ENCODE results near the gene ATXN1.

ATXN1 gene

DNA sequence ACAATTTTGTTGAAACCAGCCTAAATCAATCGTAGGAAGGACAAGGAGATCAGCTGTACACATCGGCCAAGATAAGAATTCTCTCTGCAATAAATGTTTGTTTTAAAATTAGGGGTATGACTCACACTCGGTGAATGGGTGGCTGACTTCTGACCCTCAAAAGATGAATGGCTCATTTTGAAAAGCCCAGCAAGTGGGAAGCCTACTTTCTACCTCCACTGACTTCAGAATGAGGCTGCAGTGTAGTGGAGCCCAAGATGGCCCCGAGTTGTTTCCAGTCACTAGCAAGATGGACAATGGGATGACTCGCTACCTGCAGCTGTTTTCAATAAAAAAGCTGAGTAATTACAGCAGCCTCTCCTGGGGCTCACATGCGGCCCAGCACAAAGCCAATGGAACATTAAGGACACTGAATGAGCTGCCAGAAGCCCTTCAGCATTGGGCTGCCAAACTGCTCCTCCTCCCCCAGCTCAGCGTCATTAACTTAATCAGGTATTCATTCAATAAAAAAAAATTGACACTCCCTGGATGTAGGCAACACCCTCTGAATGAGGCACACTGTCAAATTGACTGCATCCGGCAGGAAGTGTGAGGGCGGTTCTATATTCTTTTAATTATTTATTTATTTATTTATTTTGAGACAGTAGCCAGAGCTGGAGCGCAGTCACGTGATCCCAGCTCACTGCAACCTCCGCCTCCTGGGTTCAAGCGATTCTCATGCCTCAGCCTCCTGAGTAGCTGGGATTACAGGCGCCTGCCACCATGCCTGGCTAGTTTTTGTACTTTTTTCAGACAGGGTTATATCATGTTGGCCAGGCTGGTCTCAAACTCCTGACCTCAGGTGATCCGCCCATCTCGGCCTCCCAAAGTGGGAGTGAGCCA is 415.6 kb downstream of the ATXN1 start:
- H4K20me1 ChIP-seq (ENCODE audit: low read depth, low read length): no peaks in the 10 kb centered on the region
- no peak for TF ChIP-seq EZH2phosphoT487 (conservative IDR thresholded peaks at IDR 0.05; ENCODE audit: low read length)
- TF ChIP-seq, protein P1, sequence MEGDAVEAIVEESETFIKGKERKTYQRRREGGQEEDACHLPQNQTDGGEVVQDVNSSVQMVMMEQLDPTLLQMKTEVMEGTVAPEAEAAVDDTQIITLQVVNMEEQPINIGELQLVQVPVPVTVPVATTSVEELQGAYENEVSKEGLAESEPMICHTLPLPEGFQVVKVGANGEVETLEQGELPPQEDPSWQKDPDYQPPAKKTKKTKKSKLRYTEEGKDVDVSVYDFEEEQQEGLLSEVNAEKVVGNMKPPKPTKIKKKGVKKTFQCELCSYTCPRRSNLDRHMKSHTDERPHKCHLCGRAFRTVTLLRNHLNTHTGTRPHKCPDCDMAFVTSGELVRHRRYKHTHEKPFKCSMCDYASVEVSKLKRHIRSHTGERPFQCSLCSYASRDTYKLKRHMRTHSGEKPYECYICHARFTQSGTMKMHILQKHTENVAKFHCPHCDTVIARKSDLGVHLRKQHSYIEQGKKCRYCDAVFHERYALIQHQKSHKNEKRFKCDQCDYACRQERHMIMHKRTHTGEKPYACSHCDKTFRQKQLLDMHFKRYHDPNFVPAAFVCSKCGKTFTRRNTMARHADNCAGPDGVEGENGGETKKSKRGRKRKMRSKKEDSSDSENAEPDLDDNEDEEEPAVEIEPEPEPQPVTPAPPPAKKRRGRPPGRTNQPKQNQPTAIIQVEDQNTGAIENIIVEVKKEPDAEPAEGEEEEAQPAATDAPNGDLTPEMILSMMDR (IDR thresholded peaks at IDR 0.05; ENCODE audit: insufficient read depth, low read length, poor library complexity, severe bottlenecking): no peak
- no peak overlapping the region for H3K4me2 ChIP-seq (ENCODE audit: low read depth, low read length, poor library complexity, severe bottlenecking)
- no peak overlapping the region for H2AFZ ChIP-seq (ENCODE audit: low read depth, low read length, severe bottlenecking)
- H3F3A ChIP-seq (ENCODE audit: insufficient read depth): no peaks in the 10 kb centered on the region
- H3K9me3 ChIP-seq (ENCODE audit: insufficient read depth, low read length): no peaks in the 10 kb centered on the region
- no peak overlapping the region for H3K9ac ChIP-seq (ENCODE audit: low read length)
- no peaks in the 10 kb centered on the region for H3K36me3 ChIP-seq (ENCODE audit: low read length)
- H3K27me3 ChIP-seq (ENCODE audit: low read length): no peaks in the 10 kb centered on the region
- H3K9me2 ChIP-seq (replicated peaks; ENCODE audit: insufficient read depth, low read length): no peaks in the 10 kb centered on the region
- no peak overlapping the region for H3K27ac ChIP-seq (ENCODE audit: low read depth, low read length)
- no peaks in the 10 kb centered on the region for H3K79me2 ChIP-seq (ENCODE audit: insufficient read depth, low read length)
- no peak overlapping the region for H3K4me3 ChIP-seq (ENCODE audit: insufficient read depth, low read length, poor library complexity, severe bottlenecking)

DNA sequence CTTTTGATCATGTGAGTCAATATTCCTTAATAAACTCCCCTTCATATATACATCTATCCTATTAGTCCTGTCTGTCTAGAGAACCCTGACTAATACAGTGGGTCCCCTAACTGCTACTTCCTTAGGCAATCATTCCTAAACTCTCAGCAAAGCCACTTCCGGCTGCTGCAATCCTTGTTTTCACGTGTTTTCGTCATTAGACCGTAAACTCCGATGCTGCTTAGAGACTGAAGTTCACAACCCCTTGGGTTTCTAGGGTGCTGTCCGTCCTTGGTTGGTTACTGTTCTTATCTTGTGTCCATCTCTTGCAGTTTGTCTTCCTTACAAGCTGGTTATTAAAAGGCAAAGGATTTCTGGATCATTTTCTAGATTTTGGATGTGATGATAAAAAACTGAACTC is 416.5 kb downstream of the ATXN1 start:
- no peaks in the 10 kb centered on the region for H3K36me3 ChIP-seq (ENCODE audit: low read length)
- no peaks in the 10 kb centered on the region for H3K9me2 ChIP-seq (replicated peaks; ENCODE audit: insufficient read depth, low read length)
- no peaks in the 10 kb centered on the region for H3K9me3 ChIP-seq (ENCODE audit: insufficient read depth, low read length)
- H3K4me3 ChIP-seq (ENCODE audit: insufficient read depth, low read length, poor library complexity, severe bottlenecking): no peak overlapping the region
- no peaks in the 10 kb centered on the region for H3F3A ChIP-seq (ENCODE audit: insufficient read depth)
- no peak overlapping the region for H3K4me2 ChIP-seq (ENCODE audit: low read depth, low read length, poor library complexity, severe bottlenecking)
- no peak overlapping the region for H3K9ac ChIP-seq (ENCODE audit: low read length)
- no peaks in the 10 kb centered on the region for H3K79me2 ChIP-seq (ENCODE audit: insufficient read depth, low read length)
- no peaks in the 10 kb centered on the region for H4K20me1 ChIP-seq (ENCODE audit: low read depth, low read length)
- no peaks in the 10 kb centered on the region for H3K27me3 ChIP-seq (ENCODE audit: low read length)
- TF ChIP-seq, protein P1 (IDR thresholded peaks at IDR 0.05; ENCODE audit: insufficient read depth, low read length, poor library complexity, severe bottlenecking): no peak
- no peak for TF ChIP-seq EZH2phosphoT487 (conservative IDR thresholded peaks at IDR 0.05; ENCODE audit: low read length)
- H3K27ac ChIP-seq (ENCODE audit: low read depth, low read length): no peak overlapping the region
- H2AFZ ChIP-seq (ENCODE audit: low read depth, low read length, severe bottlenecking): no peak overlapping the region

DNA sequence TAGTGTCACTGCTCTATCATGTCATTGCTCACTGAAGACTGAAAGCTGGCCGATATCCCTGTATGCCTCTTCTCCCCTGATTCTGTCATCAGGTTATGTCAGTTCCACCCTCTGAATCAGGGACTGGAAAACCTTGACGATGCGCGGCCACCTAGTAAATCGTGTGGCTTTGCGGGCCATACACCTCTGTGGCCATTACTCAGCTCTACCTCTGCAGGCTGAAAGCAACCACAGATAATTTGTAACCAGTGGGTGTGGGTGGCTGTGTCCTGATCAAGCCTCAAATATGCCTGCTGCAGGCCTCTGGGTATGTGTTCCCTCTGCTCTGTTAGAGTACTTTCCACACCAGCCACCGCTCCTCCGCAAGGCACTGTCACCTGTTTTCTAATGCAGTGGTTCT is 417.7 kb downstream of the ATXN1 start:
- no peaks in the 10 kb centered on the region for H3K36me3 ChIP-seq (ENCODE audit: low read length)
- no peaks in the 10 kb centered on the region for H3K9me3 ChIP-seq (ENCODE audit: insufficient read depth, low read length)
- TF ChIP-seq, protein P1 (IDR thresholded peaks at IDR 0.05; ENCODE audit: insufficient read depth, low read length, poor library complexity, severe bottlenecking): no peak
- TF ChIP-seq EZH2phosphoT487 (conservative IDR thresholded peaks at IDR 0.05; ENCODE audit: low read length): no peak
- H3K4me3 ChIP-seq (ENCODE audit: insufficient read depth, low read length, poor library complexity, severe bottlenecking): no peak overlapping the region
- no peak overlapping the region for H2AFZ ChIP-seq (ENCODE audit: low read depth, low read length, severe bottlenecking)
- H3K4me2 ChIP-seq (ENCODE audit: low read depth, low read length, poor library complexity, severe bottlenecking): no peak overlapping the region
- no peak overlapping the region for H3K9ac ChIP-seq (ENCODE audit: low read length)
- no peaks in the 10 kb centered on the region for H3K9me2 ChIP-seq (replicated peaks; ENCODE audit: insufficient read depth, low read length)
- H4K20me1 ChIP-seq (ENCODE audit: low read depth, low read length): no peaks in the 10 kb centered on the region
- H3K79me2 ChIP-seq (ENCODE audit: insufficient read depth, low read length): no peaks in the 10 kb centered on the region
- H3K27ac ChIP-seq (ENCODE audit: low read depth, low read length): no peak overlapping the region
- H3K27me3 ChIP-seq (ENCODE audit: low read length): no peaks in the 10 kb centered on the region
- H3F3A ChIP-seq (ENCODE audit: insufficient read depth): no peaks in the 10 kb centered on the region
